Stimulated activated CD4-positive, alpha-beta T cell treated with anti-CD3 and anti-CD28 coated beads, Interleukin-12 subunit alpha, Interleukin-12 subunit beta, amount 100 ng/mL, for 24 hours (primary cell): ENCODE data around the gene CLIP2.
"Not testable (repeated sequence)": the region's sequence is repeated elsewhere in the genome, so short reads cannot be mapped to it uniquely, and the experiment has no call there.

Experiments
- DNase-seq, 2 experiments: peaks; one replicate each; pipeline ENCODE4 v3.0.0-alpha.2; 2020; ENCODE audit warnings: low read depth in 2 of 2

CLIP2 gene

DNA sequence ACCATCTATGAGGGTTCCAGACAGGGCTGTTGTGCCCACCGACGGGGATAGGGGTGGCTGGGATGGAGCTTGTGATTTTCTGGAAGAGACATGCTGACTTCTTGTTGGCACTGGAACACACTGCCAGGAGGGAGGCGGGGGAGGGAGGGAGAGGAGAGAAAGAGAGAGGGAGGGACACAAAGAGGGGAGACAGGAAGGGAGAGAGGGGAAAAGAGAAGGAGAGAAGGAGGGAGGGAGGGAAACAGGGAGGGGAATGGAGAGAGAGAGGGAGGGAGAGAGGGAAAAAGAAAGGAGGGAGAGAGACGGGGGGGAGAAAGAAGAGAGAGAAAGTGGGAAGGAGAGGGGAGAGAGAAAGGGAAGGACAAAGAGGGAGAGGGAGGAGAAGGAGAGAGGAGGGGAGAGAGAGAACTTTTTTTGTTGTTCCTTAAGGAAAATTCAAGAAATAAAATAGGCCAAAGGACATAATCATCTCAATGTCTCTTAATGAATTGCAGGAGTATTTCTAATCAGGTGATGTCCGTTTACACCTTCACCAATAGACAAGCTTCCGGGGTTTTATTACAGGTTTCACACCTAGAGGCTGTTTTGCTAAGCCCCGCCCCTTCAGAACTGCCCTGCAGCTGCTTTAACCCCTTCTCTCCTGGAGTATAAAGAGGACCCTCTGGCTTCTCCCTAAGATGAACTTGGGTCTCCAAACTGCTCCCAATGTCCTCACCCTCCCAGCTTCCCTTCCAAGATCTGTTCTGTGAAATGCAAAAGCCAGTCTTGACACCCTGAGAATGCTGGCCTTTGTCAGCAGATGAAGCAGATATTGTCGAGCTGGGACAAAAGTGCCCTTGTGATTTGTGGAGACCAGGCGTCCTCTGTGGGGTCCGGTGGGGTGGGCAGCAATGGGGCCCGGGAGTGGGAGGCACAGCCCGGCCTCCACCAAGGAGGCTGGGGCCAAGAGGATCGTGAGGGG lies 82.5 kb downstream of the CLIP2 start:
- no peak for DNase-seq

DNA sequence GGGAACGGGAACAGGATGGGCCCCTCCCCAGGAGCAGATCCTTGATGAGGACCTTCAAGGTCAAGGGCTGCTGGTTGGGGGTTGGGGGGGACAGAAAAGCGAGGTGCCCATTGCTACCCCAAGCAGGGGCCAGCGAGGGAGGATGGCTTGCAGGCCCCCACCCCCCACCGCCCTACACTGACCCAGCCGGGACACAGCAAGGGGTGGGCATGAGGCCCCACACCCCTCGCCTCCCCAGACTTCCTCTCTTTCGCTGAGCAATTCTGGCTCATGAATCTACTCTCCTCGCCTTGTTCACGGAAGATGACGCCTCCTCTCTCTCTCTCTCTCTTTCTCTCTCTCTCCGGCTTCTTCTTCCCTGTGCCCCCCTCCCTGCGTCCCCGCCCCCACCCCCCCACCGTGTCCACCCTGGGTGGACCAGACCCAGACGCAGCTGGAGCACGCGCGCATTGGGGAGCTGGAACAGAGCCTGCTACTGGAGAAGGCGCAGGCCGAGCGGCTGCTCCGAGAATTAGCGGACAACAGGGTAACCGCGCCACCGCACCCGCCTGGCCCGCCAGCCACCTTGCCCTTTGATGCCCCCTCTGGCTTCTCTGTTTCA lies 83.4 kb downstream of the CLIP2 start:
- no peak for DNase-seq

GRCh38 chr7:74373536-74373935 lies 84.3 kb downstream of the CLIP2 start:
- DNase-seq = no peak

DNA sequence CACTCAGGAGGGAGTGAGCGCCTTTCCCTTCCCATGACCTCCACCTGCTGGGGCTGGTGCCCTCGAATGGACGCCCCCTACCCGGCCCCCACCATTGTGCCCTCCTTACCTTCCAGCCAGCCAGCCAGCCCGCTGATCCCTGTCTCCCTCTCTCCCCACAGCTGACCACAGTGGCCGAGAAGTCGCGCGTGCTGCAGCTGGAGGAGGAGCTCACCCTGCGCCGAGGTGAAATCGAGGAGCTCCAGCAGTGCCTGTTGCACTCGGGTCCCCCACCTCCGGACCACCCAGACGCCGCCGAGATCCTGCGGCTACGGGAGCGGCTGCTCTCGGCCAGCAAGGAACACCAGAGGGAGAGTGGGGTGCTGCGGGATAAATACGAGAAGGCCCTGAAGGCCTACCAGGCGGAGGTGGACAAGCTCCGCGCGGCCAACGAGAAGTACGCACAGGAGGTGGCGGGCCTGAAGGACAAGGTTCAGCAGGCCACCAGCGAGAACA lies 86.6 kb downstream of the CLIP2 start:
- no peak for DNase-seq

DNA sequence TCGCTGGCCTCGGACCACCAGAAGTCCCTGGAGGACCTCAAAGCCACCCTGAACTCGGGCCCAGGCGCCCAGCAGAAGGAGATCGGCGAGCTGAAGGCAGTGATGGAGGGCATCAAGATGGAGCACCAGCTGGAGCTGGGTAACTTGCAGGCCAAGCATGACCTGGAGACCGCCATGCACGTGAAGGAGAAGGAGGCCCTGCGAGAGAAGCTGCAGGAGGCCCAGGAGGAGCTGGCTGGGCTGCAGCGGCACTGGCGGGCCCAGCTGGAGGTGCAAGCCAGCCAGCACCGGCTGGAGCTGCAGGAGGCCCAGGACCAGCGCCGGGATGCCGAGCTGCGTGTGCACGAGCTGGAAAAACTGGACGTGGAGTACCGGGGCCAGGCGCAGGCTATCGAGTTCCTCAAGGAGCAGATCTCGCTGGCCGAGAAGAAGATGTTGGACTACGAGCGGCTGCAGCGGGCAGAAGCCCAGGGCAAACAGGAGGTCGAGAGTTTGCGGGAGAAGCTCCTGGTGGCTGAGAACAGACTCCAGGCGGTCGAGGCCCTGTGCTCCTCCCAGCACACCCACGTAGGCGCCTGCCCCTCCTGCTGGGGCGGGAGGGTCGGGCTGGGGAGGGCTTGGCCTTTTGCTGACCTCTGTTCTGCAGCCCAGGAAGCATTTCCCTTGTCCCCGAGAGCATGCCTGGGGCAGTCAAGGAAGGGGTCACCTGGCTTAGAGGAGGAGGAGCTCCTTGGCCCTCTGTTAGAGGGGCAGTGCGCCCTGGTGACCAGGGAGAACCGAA lies 87.2 kb downstream of the CLIP2 start:
- no peak for DNase-seq

DNA sequence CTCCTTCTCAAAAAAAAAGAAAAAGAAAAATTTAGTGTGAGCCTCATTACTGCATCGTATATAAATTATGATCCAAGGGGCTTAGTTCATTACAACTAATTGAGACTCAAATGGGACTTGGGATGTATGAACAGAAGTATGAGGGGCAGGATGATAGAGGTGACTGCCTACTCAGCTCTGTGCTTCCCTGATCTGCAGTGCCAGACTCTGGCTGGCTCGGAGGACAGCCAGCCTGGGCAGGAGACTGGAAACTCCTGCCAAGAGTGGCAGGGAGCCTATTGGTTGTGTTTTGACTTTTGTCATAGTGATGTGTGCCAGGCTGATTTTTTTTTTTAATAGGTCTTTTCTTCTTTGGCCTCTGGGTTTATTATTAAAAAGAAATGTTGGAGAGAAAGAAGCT lies 90.7 kb downstream of the CLIP2 start:
- no peak for DNase-seq

DNA sequence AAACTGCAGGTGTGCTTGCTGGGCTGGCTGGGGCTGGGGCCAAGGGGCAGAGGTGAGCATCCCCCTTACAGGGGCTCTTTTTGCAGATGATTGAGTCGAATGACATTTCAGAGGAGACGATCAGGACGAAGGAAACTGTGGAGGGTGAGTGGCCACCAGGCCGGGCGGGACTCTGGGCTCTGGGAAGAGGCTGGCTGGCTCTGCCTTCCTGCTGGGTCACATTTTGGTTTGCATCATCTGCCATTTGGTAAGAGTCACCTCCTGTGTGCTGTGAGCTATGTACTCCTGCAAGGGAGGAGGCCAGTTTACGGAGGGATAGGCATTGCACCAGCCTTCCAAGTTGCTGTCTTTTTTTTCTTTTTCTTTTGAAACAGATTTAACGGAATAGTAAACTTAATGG lies 91.5 kb downstream of the CLIP2 start:
- DNase-seq = no peak

- not testable (repeated sequence) for DNase-seq
These were observed 94.9 kb downstream of the CLIP2 start for GRCh38 chr7:74384086-74384485.

DNA sequence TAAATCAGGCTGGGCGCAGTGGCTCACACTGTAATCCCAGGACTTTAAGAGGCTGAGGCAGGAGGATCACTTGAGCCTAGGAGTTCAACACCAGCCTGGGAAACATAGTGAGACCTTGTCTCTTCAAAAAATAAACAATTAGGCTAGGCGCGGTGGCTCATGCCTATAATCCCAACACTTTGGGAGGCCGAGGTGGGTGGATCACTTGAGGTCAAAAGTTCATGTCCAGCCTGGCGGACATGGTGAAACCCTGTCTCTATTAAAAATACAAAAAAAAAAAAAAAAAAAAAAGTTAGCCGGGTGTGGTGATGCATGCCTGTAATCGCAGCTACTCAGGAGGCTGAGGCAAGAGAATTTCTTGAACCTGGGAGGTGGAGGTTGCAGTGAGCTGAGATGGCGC lies 95.6 kb downstream of the CLIP2 start:
- not testable (repeated sequence) for DNase-seq

DNA sequence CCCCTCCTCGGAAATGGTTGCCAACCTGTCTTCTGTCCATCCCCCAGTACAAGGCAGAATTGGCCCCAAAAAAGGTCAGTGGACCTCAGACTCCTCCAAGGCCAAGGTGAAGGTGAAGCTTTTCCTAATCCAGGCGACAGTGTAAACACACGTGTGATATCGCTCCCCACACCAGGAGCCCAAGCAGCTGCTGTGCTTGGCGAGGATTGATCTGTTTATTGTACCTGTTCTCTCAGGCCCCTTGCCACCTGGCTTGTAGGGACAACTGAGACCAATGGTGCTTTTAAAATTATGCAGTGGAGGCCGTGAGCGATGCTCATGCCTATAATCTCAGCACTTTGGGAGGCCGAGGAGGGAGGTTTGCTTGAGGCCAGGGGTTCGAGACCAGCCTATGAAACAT lies 98.4 kb downstream of the CLIP2 start:
- DNase-seq = no peak

DNA sequence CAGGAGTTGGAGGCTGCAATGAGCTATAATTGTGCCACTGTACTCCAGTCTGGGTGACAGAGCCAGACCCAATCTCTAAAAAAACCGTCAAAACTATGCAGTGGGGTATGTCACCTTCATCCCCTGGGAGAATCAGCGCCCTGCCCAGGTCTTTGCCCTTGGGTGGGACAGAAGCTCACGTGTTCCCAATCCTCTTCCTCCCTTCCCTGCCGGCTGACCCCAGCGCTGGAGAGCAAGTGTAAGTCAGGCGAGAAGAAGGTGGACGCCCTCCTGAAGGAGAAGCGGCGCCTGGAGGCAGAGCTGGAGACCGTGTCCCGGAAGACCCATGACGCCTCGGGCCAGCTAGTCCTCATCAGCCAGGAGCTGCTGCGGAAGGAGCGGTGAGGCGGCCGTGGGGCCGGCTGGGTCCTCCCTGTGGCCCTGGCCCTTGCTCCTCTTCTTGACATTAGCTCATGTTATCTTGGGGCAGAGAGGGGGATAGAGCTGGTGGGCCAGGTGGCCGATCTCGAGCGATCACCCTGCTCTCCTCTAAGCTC lies 99.7 kb downstream of the CLIP2 start:
- no peak for DNase-seq

DNA sequence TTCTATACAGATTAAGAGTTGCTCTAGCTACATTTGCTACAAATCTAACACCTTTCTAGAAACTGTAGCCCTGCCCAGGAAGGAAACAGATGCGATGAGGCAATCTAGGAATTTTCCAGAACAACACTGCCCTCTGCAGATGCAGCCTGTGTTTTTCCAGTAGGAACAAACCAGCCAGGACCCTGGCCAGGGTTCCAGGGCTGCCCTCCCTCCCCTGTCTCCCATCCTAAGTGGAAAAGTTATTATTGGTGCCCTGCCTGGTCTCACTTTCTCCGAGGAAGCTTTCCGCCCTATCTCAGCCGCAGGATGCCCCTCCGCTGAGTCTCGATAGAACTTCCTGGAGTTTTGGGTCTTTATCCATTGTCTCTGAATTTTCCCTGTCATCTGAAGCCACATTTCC lies 104.5 kb downstream of the CLIP2 start:
- DNase-seq = not testable (repeated sequence)

- DNase-seq = not testable (repeated sequence)
These were observed 105.4 kb downstream of the CLIP2 start for GRCh38 chr7:74394601-74395000.

- no peak for DNase-seq
These were observed 106.6 kb downstream of the CLIP2 start for GRCh38 chr7:74395745-74396311.

- no peak for DNase-seq
These were observed 107.8 kb downstream of the CLIP2 start for GRCh38 chr7:74396993-74397392.

DNA sequence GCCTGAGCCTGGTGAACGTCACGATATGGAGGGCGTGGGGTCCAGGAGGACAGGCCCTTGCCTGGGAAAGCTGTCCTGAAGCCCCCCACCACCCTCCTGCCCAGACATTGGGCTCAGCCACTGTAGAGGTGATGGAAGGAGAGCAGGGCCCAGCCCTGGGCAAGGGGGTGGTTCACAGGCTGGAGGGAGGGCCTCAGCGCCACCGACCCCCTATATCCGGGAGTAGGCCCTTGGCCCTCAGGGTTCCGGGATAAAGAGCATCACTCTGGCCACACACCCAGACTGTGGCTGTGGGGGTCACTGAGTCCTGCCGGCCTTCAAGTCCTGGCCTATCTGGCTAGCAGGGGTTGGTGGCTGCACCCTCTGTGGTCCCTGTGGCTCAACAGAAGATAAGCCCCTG lies 109.2 kb downstream of the CLIP2 start:
- DNase-seq = no peak

- DNase-seq = no peak
These were observed 109.8 kb downstream of the CLIP2 start for GRCh38 chr7:74399006-74399405.

GRCh38 chr7:74400420-74401136 lies 111.4 kb downstream of the CLIP2 start:
- no peak for DNase-seq

DNA sequence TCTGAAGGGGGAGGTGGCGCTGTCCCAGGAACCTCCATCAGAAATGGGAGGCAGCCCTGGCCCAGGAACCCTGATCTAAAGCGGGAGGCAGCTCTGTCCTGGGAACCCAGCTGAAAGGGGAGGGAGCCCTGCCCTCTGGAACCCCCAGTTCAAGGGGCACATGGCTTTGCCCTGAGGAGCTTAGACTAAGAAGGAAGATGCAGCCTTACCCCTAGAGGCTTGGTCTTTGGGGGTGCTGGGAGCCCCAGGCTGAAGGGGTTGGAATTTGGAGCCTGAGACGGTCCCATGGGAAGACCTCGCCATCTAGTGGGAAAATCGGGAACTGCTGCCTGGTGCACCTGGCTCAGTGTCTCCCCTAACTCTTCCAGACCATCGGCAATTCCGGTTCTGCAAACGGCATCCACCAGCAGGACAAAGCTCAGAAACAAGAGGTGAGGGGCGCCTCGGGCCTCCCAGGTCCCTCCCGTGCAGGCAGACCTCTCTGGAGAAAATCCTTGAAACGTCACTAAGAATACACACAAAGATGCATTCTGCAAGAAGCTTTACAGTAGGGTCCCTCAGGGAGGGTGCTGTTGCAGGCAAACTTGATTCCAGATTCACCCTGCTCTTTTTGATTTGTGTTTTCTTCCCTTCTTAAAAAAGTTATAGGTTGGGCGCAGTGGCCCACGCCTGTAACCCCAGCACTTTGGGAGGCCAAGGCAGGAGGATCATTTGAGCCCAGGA lies 112.1 kb downstream of the CLIP2 start:
- peak; percentile 50 to 76 for DNase-seq

DNA sequence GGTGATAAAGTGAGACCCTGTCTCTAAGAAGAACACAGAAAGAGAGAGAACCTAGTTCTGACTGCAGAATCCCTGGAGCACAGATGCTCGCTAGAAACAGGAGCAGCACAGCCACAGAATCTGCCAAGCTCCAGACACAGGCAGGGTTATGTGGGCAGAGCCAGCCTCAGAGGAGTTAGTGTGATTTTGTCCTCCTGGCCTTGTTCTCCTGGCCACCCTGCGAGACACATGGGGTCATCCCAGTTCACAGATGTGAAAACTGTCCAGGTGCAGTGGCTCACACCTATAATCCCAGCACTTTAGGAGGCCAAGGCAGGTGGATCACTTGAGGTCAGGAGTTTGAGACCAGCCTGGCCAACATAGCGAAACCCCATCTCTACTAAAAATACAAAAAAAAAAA lies 113.5 kb downstream of the CLIP2 start:
- DNase-seq = not testable (repeated sequence)
